NCI-H510A (cell line): ENCODE data around the gene RALA.
A peak's percentile ranks its signal among the peaks of the same experiment; 100 is the strongest.
"Not testable (repeated sequence)": the region's sequence is repeated elsewhere in the genome, so short reads cannot be mapped to it uniquely, and the experiment has no call there.

ENCODE experiments used
- DNase-seq: peaks from one replicate; lab custom pipeline; 2025; lab: John Stamatoyannopoulos, UW

RALA gene

DNA sequence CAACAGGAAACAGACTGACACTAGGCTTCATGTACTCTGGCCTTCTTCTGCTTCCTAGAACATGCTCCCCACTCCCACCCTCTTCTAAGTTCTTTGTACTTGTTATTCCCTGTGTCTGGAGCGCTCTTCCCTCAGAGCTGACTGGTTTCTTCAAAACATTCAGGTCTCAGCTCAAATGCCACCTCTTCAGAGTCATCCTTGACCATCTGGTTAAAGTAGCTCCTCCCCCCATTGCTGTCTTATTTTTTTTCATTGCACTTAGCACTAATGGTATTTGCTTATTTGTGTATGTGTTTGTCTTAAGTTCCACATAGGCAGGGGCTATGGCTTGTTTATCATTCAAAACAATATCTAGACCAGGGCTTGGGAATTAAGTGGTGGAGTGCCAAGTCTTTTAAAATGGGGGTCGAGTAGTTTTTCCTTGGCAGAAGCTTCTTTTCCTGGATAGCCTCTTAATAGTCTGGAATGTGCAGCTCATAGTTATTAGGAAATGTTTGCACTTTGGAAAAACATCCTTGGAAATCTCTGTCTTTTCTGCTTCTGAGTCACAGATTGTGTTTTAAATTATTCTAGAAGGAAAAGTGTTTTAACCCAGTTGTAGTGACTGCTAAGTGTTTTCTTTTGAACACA is 60.0 kb downstream of the RALA start:
- no peak for DNase-seq

DNA sequence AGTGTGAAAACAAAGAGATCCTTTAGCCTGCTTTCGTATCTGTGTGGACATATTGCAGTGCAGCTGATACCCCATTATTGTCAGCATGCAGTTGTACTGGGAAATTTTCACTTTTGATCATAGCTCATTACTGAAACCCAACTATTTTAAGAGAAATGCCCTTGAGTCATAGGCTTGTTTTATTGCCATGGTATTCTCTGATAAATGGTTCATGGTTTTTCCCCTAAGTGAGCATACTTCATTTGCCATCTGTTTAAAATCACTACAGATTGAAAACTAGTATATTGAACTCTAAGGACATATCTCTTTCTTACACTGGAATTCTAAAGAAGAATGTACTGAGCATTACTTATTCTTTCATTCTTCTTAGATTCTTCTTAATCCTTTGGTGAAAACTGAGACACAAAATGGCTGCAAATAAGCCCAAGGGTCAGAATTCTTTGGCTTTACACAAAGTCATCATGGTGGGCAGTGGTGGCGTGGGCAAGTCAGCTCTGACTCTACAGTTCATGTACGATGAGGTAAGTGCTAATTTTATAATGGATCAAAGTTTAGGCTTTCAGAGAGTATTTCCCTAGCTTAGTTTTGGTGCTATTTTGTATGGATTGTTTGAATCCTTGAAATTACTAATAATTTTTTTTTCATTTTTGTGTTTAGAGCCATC is 63.0 kb downstream of the RALA start:
- DNase-seq = no peak

DNA sequence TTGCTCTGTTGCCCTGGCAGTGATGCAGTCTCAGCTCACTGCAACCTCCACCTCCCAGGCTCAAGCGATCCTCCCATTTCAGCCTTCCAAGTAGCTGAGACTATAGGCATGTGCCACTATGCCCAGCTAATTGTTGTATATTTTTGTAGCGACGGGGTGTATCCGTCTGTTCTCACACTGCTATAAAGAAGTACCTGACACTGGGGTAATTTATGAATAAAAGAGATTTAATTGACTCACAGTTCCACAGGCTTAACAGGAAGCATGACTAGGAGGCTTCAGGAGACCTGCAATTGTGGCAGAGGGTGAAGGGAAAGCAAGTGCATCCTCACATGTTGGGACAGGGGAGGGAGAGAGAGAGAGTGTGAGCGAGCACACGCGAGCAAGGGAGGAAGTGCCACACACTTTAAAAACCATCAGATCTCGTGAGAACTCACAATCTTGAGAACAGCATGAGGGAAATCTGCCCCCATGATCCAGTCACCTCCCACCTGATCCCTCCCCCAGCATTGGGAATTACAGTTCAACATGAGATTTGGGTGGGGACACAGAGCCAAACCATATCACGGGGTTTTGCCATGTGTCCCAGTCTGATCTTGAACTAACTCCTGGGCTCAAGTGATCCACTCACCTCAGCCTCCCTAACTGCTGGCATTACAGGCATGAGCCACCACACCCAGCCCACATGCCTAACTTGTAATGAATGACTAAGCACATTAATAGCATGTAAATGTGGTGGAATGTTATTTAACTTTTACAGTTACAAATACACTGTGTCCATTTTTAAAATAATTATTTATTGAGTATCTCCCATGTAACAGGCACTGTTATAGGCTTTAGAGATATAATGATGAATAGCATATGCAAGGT is 65.5 kb downstream of the RALA start:
- DNase-seq = no peak

DNA sequence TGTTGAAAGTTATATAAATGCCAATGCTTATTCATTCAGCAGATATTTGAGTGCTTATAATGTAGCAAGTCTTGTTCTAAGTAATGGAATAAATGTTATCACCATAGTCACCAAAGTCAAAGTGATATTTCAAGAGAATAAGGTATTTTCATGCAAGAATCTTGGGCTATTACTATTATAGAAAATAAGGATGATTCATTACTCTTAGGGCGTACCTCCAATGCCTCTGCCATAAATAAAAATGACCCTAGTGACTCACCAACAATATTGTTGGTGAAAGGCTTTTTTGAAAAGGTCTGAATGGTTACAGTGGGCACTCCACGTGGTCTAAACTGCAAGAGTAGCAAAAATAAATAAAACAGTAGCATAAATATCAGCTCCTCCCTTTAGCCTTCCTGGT is 68.4 kb downstream of the RALA start:
- no peak for DNase-seq

DNA sequence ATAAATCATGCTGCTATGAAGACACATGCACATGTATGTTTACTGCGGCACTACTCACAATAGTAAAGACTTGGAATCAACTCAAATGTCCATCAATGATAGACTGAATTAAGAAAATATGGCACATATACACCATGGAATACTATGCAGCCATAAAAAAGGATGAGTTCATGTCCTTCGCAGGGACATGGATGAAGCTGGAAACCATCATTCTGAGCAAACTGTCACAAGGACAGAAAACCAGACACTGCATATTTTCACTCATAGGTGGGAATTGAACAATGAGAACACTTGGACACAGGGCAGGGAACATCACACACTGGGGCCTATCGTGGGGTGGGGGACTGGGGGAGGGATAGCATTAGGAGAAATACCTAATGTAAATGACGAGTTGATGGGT is 69.7 kb downstream of the RALA start:
- not testable (repeated sequence) for DNase-seq

DNA sequence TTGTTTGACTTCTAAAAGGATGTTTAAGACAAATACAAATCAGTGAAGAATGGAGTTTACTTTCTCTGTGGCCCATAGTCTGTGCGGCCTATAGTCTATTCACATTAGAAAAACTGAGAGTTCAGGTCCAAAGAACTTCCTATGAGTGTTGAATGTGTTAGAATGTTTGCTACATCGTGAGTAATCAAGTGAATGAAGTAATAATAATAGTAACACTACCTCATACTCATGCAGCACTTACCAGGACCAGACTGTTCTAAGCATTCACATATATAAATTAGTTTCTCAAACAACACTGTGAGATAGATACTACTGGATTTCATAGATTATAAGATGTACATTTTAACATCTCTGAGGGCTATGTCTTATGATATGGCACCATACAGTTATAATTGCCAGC is 70.4 kb downstream of the RALA start:
- no peak for DNase-seq

DNA sequence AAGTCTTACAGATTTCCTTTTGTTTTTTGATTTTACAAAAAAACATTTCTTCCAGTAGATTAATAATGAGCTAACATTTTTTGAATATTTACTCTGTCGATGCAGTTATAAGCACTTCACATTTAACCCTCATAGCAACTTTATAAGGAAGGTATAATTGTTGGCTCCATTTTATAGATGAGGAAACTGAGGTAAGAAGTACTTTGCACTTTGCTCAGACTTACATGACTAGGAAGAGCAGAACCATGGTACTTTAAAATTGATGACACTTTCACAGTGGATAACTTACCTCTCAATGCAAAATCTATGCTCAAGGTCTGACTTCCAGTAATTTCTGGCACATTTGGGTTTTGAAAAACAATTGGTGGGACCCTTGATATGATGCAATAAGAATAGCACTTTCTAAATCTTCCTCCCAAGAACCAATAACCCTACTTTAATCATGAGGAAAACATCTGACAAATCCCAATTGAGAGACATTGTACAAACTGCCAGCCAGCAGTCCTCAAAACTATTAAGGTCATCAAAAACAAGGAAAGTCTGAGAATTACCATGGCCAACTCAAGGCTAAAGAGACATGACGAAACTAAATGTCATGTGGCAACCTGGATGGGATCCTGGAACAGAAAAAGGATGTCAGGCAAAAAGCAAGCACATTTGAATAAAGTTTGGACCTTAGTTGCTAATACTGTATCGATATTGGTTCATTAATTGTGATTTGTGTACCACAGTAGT is 72.6 kb downstream of the RALA start:
- DNase-seq = no peak

DNA sequence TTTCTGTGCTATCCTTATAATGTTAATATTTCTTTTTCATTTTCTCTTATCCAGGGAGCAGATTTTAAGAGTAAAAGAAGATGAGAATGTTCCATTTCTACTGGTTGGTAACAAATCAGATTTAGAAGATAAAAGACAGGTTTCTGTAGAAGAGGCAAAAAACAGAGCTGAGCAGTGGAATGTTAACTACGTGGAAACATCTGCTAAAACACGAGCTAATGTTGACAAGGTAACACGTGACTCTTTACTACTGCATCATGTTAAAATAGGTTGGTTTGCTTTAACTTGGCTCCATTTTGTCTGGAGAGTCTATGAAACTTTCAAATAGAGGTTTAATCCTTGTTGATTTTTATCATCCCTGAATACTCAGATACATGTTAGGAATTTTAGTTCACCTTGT is 73.3 kb downstream of the RALA start:
- DNase-seq = no peak

DNA sequence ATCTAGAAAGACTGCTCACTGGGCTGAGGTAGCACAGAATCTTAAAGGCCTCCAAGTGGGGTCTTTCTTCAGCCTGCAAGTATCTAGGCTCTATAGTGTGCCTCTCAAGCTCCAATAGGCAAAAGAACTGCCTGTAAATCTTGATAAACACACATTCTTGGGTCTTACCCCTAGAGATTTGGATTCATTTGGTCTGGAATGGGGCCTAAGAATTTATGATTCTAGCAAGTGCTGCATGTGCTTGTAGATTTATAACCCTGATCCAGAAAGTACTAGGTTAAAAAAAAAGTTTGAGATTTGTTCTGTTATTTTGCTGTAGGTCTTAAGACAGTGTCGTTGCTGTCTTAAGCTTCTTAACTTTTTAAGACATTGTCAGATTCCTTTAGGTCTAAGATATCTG is 74.1 kb downstream of the RALA start:
- DNase-seq = no peak

DNA sequence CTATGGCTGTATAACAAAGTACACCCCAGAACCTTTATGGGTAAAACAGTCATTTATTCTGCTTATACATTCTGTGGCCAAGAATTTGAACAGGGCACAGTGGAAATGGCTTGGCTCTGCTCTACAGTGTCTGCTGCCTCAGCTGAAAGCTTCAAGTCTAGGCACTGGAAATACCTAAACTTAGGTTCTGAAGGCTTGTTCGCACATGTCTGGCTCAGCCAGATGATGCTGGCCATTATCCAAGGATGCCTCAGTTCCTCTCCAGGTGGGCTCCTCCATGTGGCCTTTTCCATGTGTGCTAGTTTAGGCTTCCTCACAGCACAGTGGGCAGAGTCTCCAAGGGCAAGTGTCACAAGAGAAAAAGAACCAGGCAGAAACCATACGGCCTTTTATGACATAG is 76.8 kb downstream of the RALA start:
- DNase-seq = no peak

DNA sequence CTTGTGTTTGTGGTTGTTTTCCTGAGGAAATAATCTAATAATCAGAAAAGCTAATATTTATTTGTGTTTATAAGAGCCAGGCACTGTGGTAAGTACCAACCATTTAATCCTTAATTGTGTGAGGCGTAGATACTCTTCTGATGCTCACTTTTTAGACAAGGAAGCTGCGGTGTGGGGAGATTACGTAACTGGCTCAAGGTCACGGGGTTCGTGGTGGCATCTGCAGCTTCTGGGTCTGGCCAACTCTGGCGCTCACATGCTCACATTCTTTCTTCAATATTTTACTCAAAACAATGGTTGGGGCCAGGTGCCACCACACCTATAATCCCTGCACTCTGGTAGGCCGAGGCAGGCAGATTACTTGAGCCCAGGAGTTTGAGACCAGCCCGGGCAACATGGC is 77.6 kb downstream of the RALA start:
- no peak for DNase-seq

DNA sequence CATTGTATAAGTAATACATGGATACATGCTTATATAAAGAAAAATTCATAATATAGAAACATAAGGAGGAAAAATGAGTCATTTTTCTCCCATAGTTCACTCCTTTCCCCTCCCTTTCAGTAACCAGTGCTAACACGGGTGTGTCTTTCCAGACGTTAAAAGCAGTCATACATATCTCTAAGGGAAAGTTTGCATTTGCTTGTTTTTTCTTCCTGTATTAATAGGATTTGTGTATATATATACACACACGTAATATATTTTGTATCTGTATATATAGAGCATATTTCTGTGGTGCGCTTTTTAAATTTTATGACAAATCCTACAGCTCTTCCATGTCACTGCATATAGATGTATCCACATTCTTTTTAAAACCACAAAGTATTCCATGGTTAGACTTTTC is 78.8 kb downstream of the RALA start:
- no peak for DNase-seq

DNA sequence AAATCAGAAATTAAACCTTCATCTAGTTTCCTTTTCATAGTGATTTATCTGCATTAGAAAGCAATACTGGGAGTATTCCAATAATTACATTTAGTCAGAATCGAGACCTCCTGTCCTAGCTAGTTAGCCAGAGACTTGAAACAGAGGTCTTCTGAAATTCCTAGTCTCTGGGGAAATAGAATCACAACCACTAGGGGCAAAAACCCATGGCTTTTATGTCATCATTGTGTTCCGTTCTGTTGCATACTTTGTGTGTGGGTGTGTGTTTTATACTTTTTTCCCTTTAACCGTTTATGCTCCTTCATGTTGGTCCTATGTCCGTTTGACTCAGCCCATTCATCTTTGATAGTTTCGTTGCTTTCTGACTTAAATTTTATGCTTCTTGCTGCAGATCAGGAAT is 79.8 kb downstream of the RALA start:
- DNase-seq = no peak

DNA sequence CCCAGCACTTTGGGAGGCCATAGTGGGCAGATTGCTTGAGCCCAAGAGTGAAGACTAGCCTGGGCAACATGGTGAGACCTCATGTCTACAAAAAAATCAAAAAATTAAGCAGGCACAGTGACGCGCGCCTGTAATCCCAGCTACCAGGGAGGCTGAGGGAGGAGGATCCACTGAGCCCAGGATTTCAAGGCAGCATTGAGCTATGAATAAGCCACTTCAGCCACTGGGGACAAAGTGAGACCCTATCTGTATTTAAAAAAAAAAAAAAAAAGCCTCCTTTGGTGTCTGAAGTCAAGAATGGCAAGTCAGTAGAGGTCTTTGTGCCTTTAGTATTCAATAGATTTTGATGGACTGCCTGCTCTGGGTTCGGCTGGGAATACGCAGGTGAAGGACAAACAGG is 85.7 kb downstream of the RALA start:
- no peak for DNase-seq

DNA sequence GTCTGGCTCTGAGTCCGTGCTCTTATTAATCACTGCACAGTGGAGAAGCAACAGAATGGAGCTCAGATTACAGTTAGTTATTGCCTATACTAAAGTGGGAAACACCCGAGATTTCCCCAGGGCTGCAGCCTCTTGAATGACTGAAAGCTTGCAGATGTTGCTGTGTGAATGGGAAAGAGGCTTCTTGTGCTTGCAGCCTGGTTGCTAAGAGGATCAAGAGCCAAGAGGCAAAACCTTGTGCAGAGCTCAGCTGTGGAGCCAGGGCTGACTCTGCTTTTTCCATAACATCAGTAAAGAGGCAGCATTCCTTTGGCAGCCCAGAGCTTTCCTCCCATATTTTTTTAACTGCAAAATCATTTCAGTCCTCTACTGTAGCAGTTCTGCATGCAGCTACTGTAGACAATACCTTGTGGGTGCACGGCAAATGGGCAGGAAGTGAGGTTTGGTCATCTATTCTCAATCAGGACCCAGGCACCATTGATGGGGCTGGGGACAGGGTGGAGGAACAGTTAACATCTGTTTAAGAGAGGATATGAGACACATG is 86.5 kb downstream of the RALA start:
- peak; percentile 27 for DNase-seq

DNA sequence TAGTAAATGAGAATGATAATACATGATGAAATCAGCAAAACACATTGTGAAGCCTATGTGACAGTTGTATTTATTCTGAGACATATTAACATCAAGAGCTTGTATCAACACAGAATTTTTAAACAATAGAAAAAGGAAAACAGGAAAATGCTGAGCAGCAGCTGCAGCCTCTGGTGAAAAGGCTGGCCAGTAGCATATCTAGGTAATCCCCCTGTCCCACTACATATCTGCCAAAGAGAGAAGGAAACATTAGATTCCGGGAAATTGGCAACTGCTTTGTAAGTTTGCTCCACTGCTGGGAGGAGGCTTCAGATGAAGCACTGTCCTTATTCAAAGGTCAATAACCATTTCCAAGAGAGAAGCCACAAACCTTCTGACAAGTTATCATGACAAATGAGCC is 89.4 kb downstream of the RALA start:
- DNase-seq = no peak

DNA sequence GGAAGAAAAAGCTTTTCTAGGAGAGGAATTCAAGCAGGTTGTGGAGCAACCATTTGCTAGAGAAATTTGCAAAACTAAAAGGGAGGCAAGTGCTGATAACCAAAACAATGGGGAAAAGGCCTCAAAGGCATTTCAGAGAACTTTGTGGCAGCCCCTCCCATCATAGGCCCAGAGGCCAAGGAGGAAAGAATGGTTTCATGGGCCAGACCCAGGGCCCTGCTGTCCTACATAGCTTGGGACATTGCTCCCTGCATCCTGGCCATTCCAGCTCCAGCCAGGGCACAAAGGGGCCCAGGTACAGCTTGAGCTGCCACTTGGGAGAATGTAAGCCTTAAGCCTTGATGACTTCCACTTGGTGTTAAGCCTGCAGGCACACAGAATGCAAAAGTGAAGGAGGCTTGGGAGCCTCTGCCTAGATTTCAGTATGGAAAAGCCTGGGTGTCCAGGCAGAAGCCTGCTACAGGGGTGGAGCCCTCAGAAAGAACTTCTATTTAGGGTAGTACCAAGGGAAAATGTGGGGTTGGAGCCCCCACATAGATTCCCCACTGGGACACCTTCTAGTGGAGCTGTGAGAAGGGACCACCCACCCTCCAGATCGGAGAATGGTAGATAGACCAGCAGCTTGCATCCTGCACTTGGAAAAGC is 91.2 kb downstream of the RALA start:
- DNase-seq = no peak

DNA sequence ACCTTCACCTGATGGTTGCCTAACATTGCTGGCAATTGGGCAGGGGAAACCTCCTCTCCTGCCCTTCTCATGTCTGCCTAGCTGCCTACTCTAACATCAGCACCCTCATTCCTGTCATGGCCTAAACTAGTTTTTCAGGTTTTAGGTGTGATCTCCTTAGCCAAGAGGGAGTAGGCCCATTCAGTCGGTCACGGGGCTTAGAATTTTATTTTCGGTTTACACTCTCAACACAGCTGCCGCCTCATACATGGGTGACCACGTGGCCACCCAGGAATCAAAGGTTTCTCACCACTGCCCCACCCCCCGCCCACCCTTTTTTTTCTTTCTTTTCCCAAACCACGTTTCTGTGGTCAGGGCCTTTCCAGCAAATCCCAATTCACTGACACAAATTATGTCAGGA is 97.2 kb downstream of the RALA start:
- DNase-seq = peak; percentile 92

DNA sequence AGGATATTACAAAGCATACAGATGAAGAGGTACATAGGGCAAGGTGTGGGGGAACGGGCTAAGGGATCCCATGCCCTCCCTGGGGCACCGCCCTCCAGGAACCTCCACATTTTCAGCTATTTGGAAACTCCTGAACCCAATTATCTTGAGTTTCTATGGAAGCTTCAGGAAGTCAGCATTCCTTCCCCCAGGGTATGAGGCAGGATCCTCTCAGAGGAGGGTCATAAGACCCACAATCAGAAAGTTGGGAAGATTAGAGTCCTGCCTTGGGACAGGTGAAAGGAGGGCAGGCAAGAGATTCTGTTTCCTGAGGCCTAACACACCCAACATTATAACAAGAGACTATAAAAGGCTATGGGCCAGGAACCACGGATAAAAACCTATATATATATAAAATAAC is 98.0 kb downstream of the RALA start:
- DNase-seq = no peak

DNA sequence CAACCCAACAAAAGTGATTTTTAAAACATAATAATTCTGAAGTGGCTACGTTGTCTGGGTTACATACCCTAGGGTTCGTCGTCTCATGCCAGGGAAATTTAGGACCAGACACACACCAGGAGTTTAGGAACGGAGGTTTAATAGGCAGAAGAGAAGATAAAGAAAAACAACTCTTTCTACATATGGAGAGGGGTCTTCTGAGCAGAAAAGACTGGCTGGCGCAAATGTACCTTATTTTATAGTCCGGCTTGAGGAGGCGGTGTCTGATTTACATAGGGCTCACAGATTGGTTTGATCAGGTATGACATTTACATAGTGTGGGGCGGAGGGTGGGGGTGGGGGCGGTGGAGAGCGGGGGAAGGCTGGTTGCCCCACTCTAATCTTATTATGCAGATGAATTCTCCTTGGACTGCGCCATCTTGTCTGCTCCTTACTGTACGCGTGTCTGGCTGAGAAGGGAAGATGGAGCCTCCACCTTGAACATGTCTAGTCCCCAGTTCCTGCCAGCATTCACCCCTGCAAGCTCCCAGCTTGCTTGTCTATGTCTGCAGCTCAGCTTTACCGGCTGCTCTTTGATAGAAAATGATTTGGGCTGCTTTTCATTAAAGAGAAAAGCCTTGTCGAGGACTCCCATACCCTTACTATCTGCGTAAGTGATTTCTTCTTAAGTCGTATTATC is 98.7 kb downstream of the RALA start:
- DNase-seq = peak; percentile 78
